ENCODE measurements around the gene FOCAD.

FOCAD gene

DNA sequence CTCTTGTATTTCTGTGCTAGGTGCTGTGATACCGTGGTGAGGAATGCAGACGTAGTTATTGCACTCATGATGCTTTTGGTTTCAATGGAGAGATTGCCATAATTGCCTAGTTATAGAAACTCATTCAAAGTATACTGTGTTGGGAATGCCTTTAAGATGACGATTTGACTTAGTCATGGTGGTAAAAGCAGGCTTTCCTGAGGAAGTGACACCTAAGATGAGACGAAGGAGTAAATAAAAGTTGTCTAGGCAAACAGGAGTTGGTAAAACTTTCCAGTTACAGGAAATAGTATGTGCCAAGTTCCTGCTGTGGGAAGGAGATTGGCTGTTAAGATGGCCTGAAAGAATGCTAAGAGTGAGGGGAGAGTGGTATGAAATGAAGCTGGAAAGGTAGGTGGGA lies 48.1 kb downstream of the FOCAD start:
- no peaks in the 10 kb centered on the region for H3K27me3 ChIP-seq (ENCODE audit: insufficient read depth, low read length)
- no peak overlapping the region for H3K27ac ChIP-seq (ENCODE audit: low read depth, low read length, poor library complexity, severe bottlenecking)
- H3K9me2 ChIP-seq (ENCODE audit: low read depth, low read length), result no peaks in the 10 kb centered on the region
- no peaks in the 10 kb centered on the region for H3K4me1 ChIP-seq (ENCODE audit: insufficient read depth, low read length, severe bottlenecking)
- H3K9me3 ChIP-seq (ENCODE audit: low read length), result no peaks in the 10 kb centered on the region
- H4K20me1 ChIP-seq (ENCODE audit: insufficient read depth, low read length), result no peaks in the 10 kb centered on the region
- H3K36me3 ChIP-seq (ENCODE audit: insufficient read depth, low read length), result no peaks in the 10 kb centered on the region
- H3K79me2 ChIP-seq (ENCODE audit: insufficient read depth, low read length), result no peaks in the 10 kb centered on the region
- no peaks in the 10 kb centered on the region for H3F3A ChIP-seq (ENCODE audit: insufficient read depth, low read length)
- TF ChIP-seq CTCF (IDR thresholded peaks at IDR 0.05; ENCODE audit: low read length), result no peak
- no peak for TF ChIP-seq EZH2 (IDR thresholded peaks at IDR 0.05; ENCODE audit: borderline replicate concordance, low read length)
- no peak overlapping the region for H3K4me3 ChIP-seq (ENCODE audit: low read depth, low read length, poor library complexity, severe bottlenecking)
- no peak overlapping the region for H2AFZ ChIP-seq (ENCODE audit: low read length)
- H3K4me2 ChIP-seq (ENCODE audit: low read length), result no peak overlapping the region
- H3K9ac ChIP-seq (ENCODE audit: low read length), result no peak overlapping the region

DNA sequence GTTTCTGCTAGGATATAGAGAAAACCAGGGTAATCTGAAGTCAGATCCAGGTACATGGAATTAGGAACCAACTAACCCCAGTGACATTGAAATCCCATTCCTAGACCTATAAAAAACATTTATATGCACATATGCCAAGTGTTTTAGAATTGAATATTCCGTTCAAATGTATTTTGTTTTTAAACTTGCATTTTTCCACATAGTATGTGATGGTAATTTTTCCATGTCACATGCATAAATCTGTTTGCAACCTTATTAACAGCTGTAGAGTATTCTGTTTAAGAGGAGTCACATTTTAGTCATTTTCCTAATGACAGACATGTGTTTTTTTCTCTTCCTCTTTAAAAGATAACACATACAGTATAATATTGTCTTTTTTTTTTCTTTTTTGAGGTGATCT lies 50.2 kb downstream of the FOCAD start:
- no peak overlapping the region for H3K4me3 ChIP-seq (ENCODE audit: low read depth, low read length, poor library complexity, severe bottlenecking)
- H3K9ac ChIP-seq (ENCODE audit: low read length), result no peak overlapping the region
- TF ChIP-seq EZH2 (IDR thresholded peaks at IDR 0.05; ENCODE audit: borderline replicate concordance, low read length) (no peak), CTCF (IDR thresholded peaks at IDR 0.05; ENCODE audit: low read length) (no peak)
- H3K9me2 ChIP-seq (ENCODE audit: low read depth, low read length), result no peaks in the 10 kb centered on the region
- H3K79me2 ChIP-seq (ENCODE audit: insufficient read depth, low read length), result no peaks in the 10 kb centered on the region
- H3F3A ChIP-seq (ENCODE audit: insufficient read depth, low read length), result no peaks in the 10 kb centered on the region
- no peaks in the 10 kb centered on the region for H3K27me3 ChIP-seq (ENCODE audit: insufficient read depth, low read length)
- no peak overlapping the region for H3K27ac ChIP-seq (ENCODE audit: low read depth, low read length, poor library complexity, severe bottlenecking)
- H3K4me1 ChIP-seq (ENCODE audit: insufficient read depth, low read length, severe bottlenecking), result no peaks in the 10 kb centered on the region
- no peaks in the 10 kb centered on the region for H4K20me1 ChIP-seq (ENCODE audit: insufficient read depth, low read length)
- H3K4me2 ChIP-seq (ENCODE audit: low read length), result no peak overlapping the region
- no peak overlapping the region for H2AFZ ChIP-seq (ENCODE audit: low read length)
- H3K36me3 ChIP-seq (ENCODE audit: insufficient read depth, low read length), result no peaks in the 10 kb centered on the region
- H3K9me3 ChIP-seq (ENCODE audit: low read length), result no peaks in the 10 kb centered on the region

DNA sequence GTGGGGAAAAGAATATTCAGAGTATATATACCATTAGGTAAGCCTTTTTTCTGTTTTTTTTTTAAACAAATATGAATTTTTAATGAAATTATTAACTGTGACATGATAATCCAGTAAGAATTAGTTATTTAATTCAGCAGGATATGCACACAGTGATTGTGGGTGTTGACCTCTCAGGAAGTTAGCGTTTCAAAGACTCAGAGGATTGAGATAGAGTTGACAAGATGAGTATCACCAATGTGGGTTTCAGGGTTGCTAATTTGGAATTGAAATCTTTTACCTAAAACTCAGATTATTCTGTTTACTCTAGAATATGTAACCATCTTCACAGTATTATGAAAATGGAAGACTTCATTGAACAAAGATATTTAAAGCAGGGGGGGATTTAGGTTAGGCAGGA lies 56.2 kb downstream of the FOCAD start:
- Histone ChIP-seq H4K20me1 (ENCODE audit: insufficient read depth, low read length) (no peaks in the 10 kb centered on the region), H3K27me3 (ENCODE audit: insufficient read depth, low read length) (no peaks in the 10 kb centered on the region), H3K4me1 (ENCODE audit: insufficient read depth, low read length, severe bottlenecking) (no peaks in the 10 kb centered on the region), H2AFZ (ENCODE audit: low read length) (no peak overlapping the region), H3K4me3 (ENCODE audit: low read depth, low read length, poor library complexity, severe bottlenecking) (no peak overlapping the region), H3K79me2 (ENCODE audit: insufficient read depth, low read length) (no peaks in the 10 kb centered on the region), H3K27ac (ENCODE audit: low read depth, low read length, poor library complexity, severe bottlenecking) (no peak overlapping the region), H3K9ac (ENCODE audit: low read length) (no peak overlapping the region), H3K9me2 (ENCODE audit: low read depth, low read length) (no peaks in the 10 kb centered on the region), H3K36me3 (ENCODE audit: insufficient read depth, low read length) (no peaks in the 10 kb centered on the region), H3K4me2 (ENCODE audit: low read length) (no peak overlapping the region), H3F3A (ENCODE audit: insufficient read depth, low read length) (no peaks in the 10 kb centered on the region), H3K9me3 (ENCODE audit: low read length) (no peaks in the 10 kb centered on the region)
- TF ChIP-seq CTCF (IDR thresholded peaks at IDR 0.05; ENCODE audit: low read length), result no peak
- TF ChIP-seq EZH2 (IDR thresholded peaks at IDR 0.05; ENCODE audit: borderline replicate concordance, low read length), result no peak
